Transverse colon (tissue), 4 donors: ENCODE results near the gene ZC2HC1C. TPM values are rescaled to one million over a fixed set of nuclear protein-coding genes. Genes with fewer than 3 reads are reported as not detected.

Experiments used
- DNase-seq: peaks from one replicate; pipeline ENCODE4 v3.0.0-alpha.2; 2019
- H3K27ac ChIP-seq, 4 donors: fragments of 200-600 bp; sonication (generic); 2 replicates each; pipeline ENCODE4 v1.5.1; 2016 to 2018; ENCODE audit warnings: inconsistent platforms in 4 of 4
- H3K27me3 ChIP-seq: fragments of 200-600 bp; sonication (generic); 2 replicates; pipeline ENCODE4 v1.5.1; 2017; ENCODE audit warnings: inconsistent platforms
- H3K36me3 ChIP-seq, 4 donors: fragments of 200-600 bp; sonication (generic); 2 replicates each; pipeline ENCODE4 v1.5.1; 2017 to 2019; ENCODE audit warnings: inconsistent platforms in 4 of 4
- H3K4me1 ChIP-seq, 4 donors: fragments of 200-600 bp; sonication (generic); 2 replicates each; pipeline ENCODE4 v1.5.1; 2017 to 2020; ENCODE audit warnings: inconsistent platforms in 4 of 4
- H3K4me3 ChIP-seq, 4 donors: fragments of 200-600 bp; sonication (generic); 1 replicate in 1 of 4; 2 replicates in 3 of 4; pipeline versions ENCODE4 v1.5.1 to v1.6.1; 2017 to 2019; ENCODE audit warnings: inconsistent platforms in 4 of 4
- H3K9me3 ChIP-seq, 2 donors: fragments of 200-600 bp; sonication (generic); 2 replicates each; pipeline ENCODE4 v1.5.1; 2017 to 2019; ENCODE audit warnings: inconsistent platforms in 2 of 2
- EP300 ChIP-seq: sonication (generic); formaldehyde crosslinking; IDR thresholded peaks from one replicate; pipeline ENCODE4 v1.6.1; 2017; ENCODE audit warnings: antibody characterized with exemption, low read depth
- POLR2A ChIP-seq: fragments of 450-650 bp; IDR thresholded peaks from one replicate; pipeline ENCODE4 v1.6.1; 2016; ENCODE audit warnings: antibody characterized with exemption, mild to moderate bottlenecking, moderate library complexity
- POLR2AphosphoS5 ChIP-seq, 3 donors: sonication (generic); formaldehyde crosslinking; IDR thresholded peaks; one replicate each; pipeline ENCODE4 v1.6.1; 2016; ENCODE audit warnings: antibody characterized with exemption in 3 of 3
- WGBS, 2 donors: methylation state at CpG; one replicate each; pipeline ENCODE4 v1.1.5; 2018; ENCODE audit warnings: low coverage in 1 of 2; 5-methylcytosine and 5-hydroxymethylcytosine counted together
- in situ Hi-C, 4 donors: fragments of 200-750 bp; cut with MboI; loops; one replicate each; pipeline versions ENCODE4 v1.15.0 to v1.15.1; 2017; ENCODE audit warnings: low sequenced_read_pairs in 3 of 4, low pct_ligation_motif_present in 1 of 4, low pct_unique_long_range_greater_than_20kb in 1 of 4
- intact Hi-C: fragments of 100-400 bp; cut with DNase I; formaldehyde crosslinking; loops from one replicate; pipeline ENCODE4 v1.15.1; 2023; ENCODE audit warnings: low total_unique reads
- total RNA-seq, 4 donors: library from RNA; depleted of rRNA; stranded (reverse); fragments of >200 nt; gene quantifications; one replicate each; pipeline ENCODE4 v1.1.0, GENCODE V29; 2016
- TF ChIP-seq, protein P1 (sequence below), 5 experiments: fragments of 200-600 bp in 3 of 5; fragments of 450-650 bp in 2 of 5; sonication (generic) in 3 of 5; IDR thresholded peaks; 1 replicate in 2 of 5; 2 replicates in 3 of 5; pipeline ENCODE4 v1.5.1; 2016 to 2017; ENCODE audit warnings: antibody characterized with exemption in 5 of 5, inconsistent platforms in 3 of 5, mild to moderate bottlenecking in 2 of 5, moderate library complexity in 1 of 5

The ZC2HC1C gene
- total RNA-seq, 4 donors from 2014 or later, result 7.5 to 40.0 (median 8.1) TPM; not detected in 1

GRCh38 chr14:75025876-75026275 lies 43.6 kb upstream of the ZC2HC1C start:
- H3K27ac ChIP-seq, result peak overlapping the region in 2 of 4 donors; percentile 62 to 63
- in situ Hi-C loops (no loop called here), intact Hi-C loops (no loop called here)
- 89 to 94% methylated on average over 2 of the region's 2 CpGs for WGBS, 2 donors
- no peak for TF ChIP-seq POLR2A
- no peak for TF ChIP-seq EP300
- TF ChIP-seq POLR2AphosphoS5 (IDR thresholded peaks at IDR 0.05), result no peak
- TF ChIP-seq, protein P1, sequence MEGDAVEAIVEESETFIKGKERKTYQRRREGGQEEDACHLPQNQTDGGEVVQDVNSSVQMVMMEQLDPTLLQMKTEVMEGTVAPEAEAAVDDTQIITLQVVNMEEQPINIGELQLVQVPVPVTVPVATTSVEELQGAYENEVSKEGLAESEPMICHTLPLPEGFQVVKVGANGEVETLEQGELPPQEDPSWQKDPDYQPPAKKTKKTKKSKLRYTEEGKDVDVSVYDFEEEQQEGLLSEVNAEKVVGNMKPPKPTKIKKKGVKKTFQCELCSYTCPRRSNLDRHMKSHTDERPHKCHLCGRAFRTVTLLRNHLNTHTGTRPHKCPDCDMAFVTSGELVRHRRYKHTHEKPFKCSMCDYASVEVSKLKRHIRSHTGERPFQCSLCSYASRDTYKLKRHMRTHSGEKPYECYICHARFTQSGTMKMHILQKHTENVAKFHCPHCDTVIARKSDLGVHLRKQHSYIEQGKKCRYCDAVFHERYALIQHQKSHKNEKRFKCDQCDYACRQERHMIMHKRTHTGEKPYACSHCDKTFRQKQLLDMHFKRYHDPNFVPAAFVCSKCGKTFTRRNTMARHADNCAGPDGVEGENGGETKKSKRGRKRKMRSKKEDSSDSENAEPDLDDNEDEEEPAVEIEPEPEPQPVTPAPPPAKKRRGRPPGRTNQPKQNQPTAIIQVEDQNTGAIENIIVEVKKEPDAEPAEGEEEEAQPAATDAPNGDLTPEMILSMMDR (IDR thresholded peaks at IDR 0.05), result no peak
- DNase-seq, result no peak
- no peaks in the 10 kb centered on the region for H3K27me3 ChIP-seq
- H3K9me3 ChIP-seq, result no peaks in the 10 kb centered on the region
- no peak overlapping the region for H3K4me3 ChIP-seq
- peaks cover 0 to 20% (median 7%) of the 10 kb centered on the region in 4 donors for H3K4me1 ChIP-seq
- H3K36me3 ChIP-seq, result peaks cover 0 to 45% (median 10%) of the 10 kb centered on the region in 4 donors

- TF ChIP-seq, protein P1 (IDR thresholded peaks at IDR 0.05), result no peak
- TF ChIP-seq POLR2AphosphoS5 (IDR thresholded peaks at IDR 0.05) (no peak), POLR2A (no peak), EP300 (no peak)
- no peak overlapping the region for H3K27ac ChIP-seq
- in situ Hi-C loops, result no loop called here
- no peaks in the 10 kb centered on the region for H3K27me3 ChIP-seq
- DNase-seq, result no peak
- H3K36me3 ChIP-seq, result peaks cover 0 to 52% (median 14%) of the 10 kb centered on the region in 4 donors
- H3K4me1 ChIP-seq, result peaks cover 0 to 6% (median 0%) of the 10 kb centered on the region in 4 donors
- intact Hi-C loops, result no loop called here
- no peaks in the 10 kb centered on the region for H3K9me3 ChIP-seq
- 0% methylated on average over 1 of the region's 1 CpG for WGBS, 2 donors
- no peak overlapping the region for H3K4me3 ChIP-seq
Observed at GRCh38 chr14:75030147-75030546, 39.3 kb upstream of the ZC2HC1C start.

DNA sequence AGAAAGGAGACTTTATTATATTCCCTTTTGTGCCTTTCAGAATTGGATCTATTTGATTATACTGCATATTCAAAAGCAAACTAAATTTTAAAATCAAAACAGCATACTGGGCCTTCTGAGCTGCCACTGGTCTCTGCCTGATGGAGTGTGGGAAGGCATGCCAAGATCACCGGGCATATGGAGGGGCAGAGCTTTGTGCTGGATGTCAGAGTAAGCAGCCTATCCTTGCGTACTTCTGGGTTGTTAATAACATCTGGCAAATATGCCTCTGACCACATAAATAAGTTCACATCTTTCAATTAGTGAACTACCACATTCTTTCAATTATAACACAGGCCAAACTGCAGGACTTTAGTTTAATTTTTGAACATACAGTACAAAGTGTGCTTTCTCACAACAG lies 36.5 kb upstream of the ZC2HC1C start:
- intact Hi-C loops, result no loop called here

GRCh38 chr14:75040507-75040906 lies 28.9 kb upstream of the ZC2HC1C start:
- peaks cover 0 to 9% (median 0%) of the 10 kb centered on the region in 4 donors for H3K36me3 ChIP-seq
- no peak for DNase-seq
- peaks cover 10 to 59% (median 40%) of the 10 kb centered on the region in 4 donors for H3K4me1 ChIP-seq
- TF ChIP-seq EP300, result peak; percentile 11
- TF ChIP-seq POLR2A, result no peak
- TF ChIP-seq, protein P1 (IDR thresholded peaks at IDR 0.05), result no peak
- TF ChIP-seq POLR2AphosphoS5 (IDR thresholded peaks at IDR 0.05), result peak in 2 of 3 donors; percentile 28 to 34
- intact Hi-C loops, result no loop called here
- in situ Hi-C loops, result no loop called here
- no peaks in the 10 kb centered on the region for H3K27me3 ChIP-seq
- WGBS, 2 donors, result 58% methylated on average over 1 of the region's 1 CpG; no CpG with 5 or more reads in 1 of the 2 donors
- no peak overlapping the region for H3K4me3 ChIP-seq
- H3K9me3 ChIP-seq, result no peaks in the 10 kb centered on the region
- peak overlapping the region; percentile 80 to 82 (median 81) for H3K27ac ChIP-seq

More for the DNA sequence above, 36.5 kb upstream of the ZC2HC1C start:
- Histone ChIP-seq H3K27me3 (no peaks in the 10 kb centered on the region), H3K4me3 (no peak overlapping the region), H3K9me3 (no peaks in the 10 kb centered on the region), H3K36me3 (peaks cover 0 to 46% (median 14%) of the 10 kb centered on the region in 4 donors), H3K27ac (no peak overlapping the region), H3K4me1 (no peaks in the 10 kb centered on the region)
- DNase-seq, result no peak
- WGBS, 2 donors, result 95 to 100% methylated on average over 2 of the region's 2 CpGs
- TF ChIP-seq POLR2AphosphoS5 (IDR thresholded peaks at IDR 0.05) (no peak), EP300 (no peak), POLR2A (no peak)
- TF ChIP-seq, protein P1 (IDR thresholded peaks at IDR 0.05), result no peak
- in situ Hi-C loops, result no loop called here
